ENCODE data around the gene SAMD4A.

GRCh38 chr14:54698501-54698900 lies 131.6 kb downstream of the SAMD4A start:
- TF ChIP-seq POLR2A (IDR thresholded peaks at IDR 0.05) (no peak), CTCF (IDR thresholded peaks at IDR 0.05) (no peak)
